Measurements from ENCODE around the gene SEMA6D.

DNA sequence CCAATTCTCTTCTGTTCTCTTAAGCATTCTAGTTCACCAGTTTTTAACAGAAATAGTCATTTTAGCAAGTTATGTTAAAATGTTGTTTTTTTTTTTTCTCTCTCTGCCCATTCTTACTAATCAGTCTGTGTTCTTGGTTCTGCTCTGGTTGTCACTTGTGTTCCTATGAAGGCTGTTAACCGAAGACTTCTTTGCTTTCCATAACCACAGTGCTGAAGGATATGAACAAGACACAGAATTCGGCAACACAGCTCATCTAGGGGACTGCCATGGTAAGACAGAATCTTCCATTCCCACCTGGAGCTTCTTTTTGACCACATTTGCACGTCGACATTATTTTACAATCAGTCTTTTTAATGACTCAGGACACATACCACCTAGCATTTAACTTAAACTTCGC lies 49.1 kb downstream of the SEMA6D start:
- TF ChIP-seq, protein P1, sequence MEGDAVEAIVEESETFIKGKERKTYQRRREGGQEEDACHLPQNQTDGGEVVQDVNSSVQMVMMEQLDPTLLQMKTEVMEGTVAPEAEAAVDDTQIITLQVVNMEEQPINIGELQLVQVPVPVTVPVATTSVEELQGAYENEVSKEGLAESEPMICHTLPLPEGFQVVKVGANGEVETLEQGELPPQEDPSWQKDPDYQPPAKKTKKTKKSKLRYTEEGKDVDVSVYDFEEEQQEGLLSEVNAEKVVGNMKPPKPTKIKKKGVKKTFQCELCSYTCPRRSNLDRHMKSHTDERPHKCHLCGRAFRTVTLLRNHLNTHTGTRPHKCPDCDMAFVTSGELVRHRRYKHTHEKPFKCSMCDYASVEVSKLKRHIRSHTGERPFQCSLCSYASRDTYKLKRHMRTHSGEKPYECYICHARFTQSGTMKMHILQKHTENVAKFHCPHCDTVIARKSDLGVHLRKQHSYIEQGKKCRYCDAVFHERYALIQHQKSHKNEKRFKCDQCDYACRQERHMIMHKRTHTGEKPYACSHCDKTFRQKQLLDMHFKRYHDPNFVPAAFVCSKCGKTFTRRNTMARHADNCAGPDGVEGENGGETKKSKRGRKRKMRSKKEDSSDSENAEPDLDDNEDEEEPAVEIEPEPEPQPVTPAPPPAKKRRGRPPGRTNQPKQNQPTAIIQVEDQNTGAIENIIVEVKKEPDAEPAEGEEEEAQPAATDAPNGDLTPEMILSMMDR (IDR thresholded peaks at IDR 0.05; ENCODE audit: poor library complexity) = no peak
- no peak for TF ChIP-seq EZH2 (IDR thresholded peaks at IDR 0.05; ENCODE audit: borderline replicate concordance)

Data from hepatocyte (in vitro differentiated cells).